B cell (primary cell): Measurements from ENCODE around the gene SMCR8.

Experiments used
- CTCF ChIP-seq: fragments of 200-600 bp; IDR thresholded peaks from one replicate; pipeline ENCODE4 v1.8.0; 2022; ENCODE audit warnings: antibody characterized with exemption, mild to moderate bottlenecking
- EZH2 ChIP-seq: IDR thresholded peaks from 2 replicates; pipeline ENCODE4 v1.6.1; 2012; ENCODE audit warnings: borderline replicate concordance, low read depth, mild to moderate bottlenecking, moderate library complexity, low read length; ENCODE audit not compliant: insufficient read depth, poor library complexity, severe bottlenecking

GRCh38 chr17:18285296-18285695, 29.8 kb upstream of the SMCR8 start:
- TF ChIP-seq CTCF (no peak), EZH2 (no peak)
